ENCODE measurements around the gene CD7. TPM values are rescaled to one million over a fixed set of nuclear protein-coding genes. Genes with fewer than 3 reads are reported as not detected.

Gene CD7
- total and polyA plus RNA-seq, 9 of the 15 experiments (the other 6 are each of a cell fraction or from before 2014, with no cell fraction given): 0.21 to 0.35 TPM; not detected in 7

- no peak for TF ChIP-seq ZNF583 (CRISPR knock-in tag; IDR thresholded peaks at IDR 0.05)
- TF ChIP-seq ZNF57 (CRISPR knock-in tag; IDR thresholded peaks at IDR 0.05): no peak
- no peak for TF ChIP-seq CXXC5 (CRISPR knock-in tag; IDR thresholded peaks at IDR 0.05)
- no peak for TF ChIP-seq FOXK1 (CRISPR knock-in tag; IDR thresholded peaks at IDR 0.05; ENCODE audit: borderline replicate concordance)
- TF ChIP-seq KAT7 (CRISPR knock-in tag; IDR thresholded peaks at IDR 0.05; ENCODE audit: borderline replicate concordance): no peak
- no peak for TF ChIP-seq ZNF518B (CRISPR knock-in tag; IDR thresholded peaks at IDR 0.05)
These were observed 48.3 kb upstream of the CD7 start (continued) for GRCh38 chr17:82365606-82366295.

Measured in K562 (cell line).